HepG2 (cell line): ENCODE results near the gene ZNF207. TPM values are rescaled to one million over a fixed set of nuclear protein-coding genes. Genes with fewer than 3 reads are reported as not detected.
A peak's percentile ranks its signal among the peaks of the same experiment; 100 is the strongest.

Experiments
- GPN1 ChIP-seq: sonication (generic); formaldehyde crosslinking; IDR thresholded peaks from 2 replicates; pipeline ENCODE4 v1.5.1; 2020; ENCODE audit warnings: missing genetic modification reagents, borderline replicate concordance
- HNRNPUL1 ChIP-seq: fragments of 200-400 bp; formaldehyde crosslinking; IDR thresholded peaks from 2 replicates; pipeline ENCODE4 v1.6.1; 2017; ENCODE audit warnings: low read depth, mild to moderate bottlenecking, low read length, moderate library complexity
- MAF1 ChIP-seq: sonication (generic); formaldehyde crosslinking; IDR thresholded peaks from 2 replicates; pipeline ENCODE4 v1.5.0; 2020; ENCODE audit warnings: missing genetic modification reagents, borderline replicate concordance
- MED13 ChIP-seq: sonication (generic); formaldehyde crosslinking; IDR thresholded peaks from 2 replicates; pipeline ENCODE4 v1.5.0; 2020; ENCODE audit warnings: missing genetic modification reagents
- PRPF4 ChIP-seq: fragments of 200-400 bp; formaldehyde crosslinking; IDR thresholded peaks from 2 replicates; pipeline ENCODE4 v1.6.1; 2016; ENCODE audit warnings: low read length, low read depth; ENCODE audit not compliant: poor library complexity, severe bottlenecking
- RBAK ChIP-seq: sonication (generic); formaldehyde crosslinking; IDR thresholded peaks from 2 replicates; pipeline ENCODE4 v1.5.1; 2020; ENCODE audit warnings: mild to moderate bottlenecking, missing genetic modification reagents
- SIX1 ChIP-seq: sonication (generic); formaldehyde crosslinking; IDR thresholded peaks from 2 replicates; pipeline ENCODE4 v1.4.0; 2020; ENCODE audit warnings: missing genetic modification reagents, borderline replicate concordance
- STAG1 ChIP-seq: sonication (generic); formaldehyde crosslinking; IDR thresholded peaks from 2 replicates; pipeline ENCODE4 v1.4.0; 2020; ENCODE audit warnings: missing genetic modification reagents
- WIZ ChIP-seq: sonication (generic); formaldehyde crosslinking; IDR thresholded peaks from 2 replicates; pipeline ENCODE4 v1.5.1; 2020; ENCODE audit warnings: mild to moderate bottlenecking, missing genetic modification reagents
- ZNF33B ChIP-seq: sonication (generic); formaldehyde crosslinking; IDR thresholded peaks from 2 replicates; pipeline ENCODE4 v1.5.1; 2020; ENCODE audit warnings: mild to moderate bottlenecking, missing genetic modification reagents
- ZNF451 ChIP-seq: sonication (generic); formaldehyde crosslinking; IDR thresholded peaks from 2 replicates; pipeline ENCODE4 v1.5.0; 2020; ENCODE audit warnings: mild to moderate bottlenecking, missing genetic modification reagents
- ZNF543 ChIP-seq: sonication (generic); formaldehyde crosslinking; IDR thresholded peaks from 2 replicates; pipeline ENCODE4 v1.4.0; 2020; ENCODE audit warnings: mild to moderate bottlenecking, missing genetic modification reagents
- ZNF674 ChIP-seq: sonication (generic); formaldehyde crosslinking; IDR thresholded peaks from 2 replicates; pipeline ENCODE4 v1.5.0; 2020; ENCODE audit warnings: low read depth, mild to moderate bottlenecking, missing genetic modification reagents
- polyA plus RNA-seq, 8 experiments: library from polyadenylated mRNA; depleted of rRNA in 3 of 8; stranded (reverse) in 7 of 8; unstranded in 1 of 8; fragments of >200 nt; fragmentation: Illumina TruSeq in 4 of 8; extraction: Trizol in 4 of 8; gene quantifications; 2 replicates each; pipeline versions ENCODE4 v1.2.1 to v1.2.3, GENCODE V29; 2011 to 2016; ENCODE audit warnings: low read depth in 4 of 8, missing spikeins in 1 of 8, mixed read lengths in 1 of 8; ENCODE audit not compliant: insufficient read depth in 1 of 8
- total RNA-seq, 5 experiments: library from RNA; depleted of rRNA; stranded (reverse); fragments of >200 nt; fragmentation: Illumina TruSeq; extraction: Trizol; gene quantifications; 2 replicates each; pipeline ENCODE4 v1.2.3, GENCODE V29; 2016; ENCODE audit warnings: low read depth in 1 of 5
- TF ChIP-seq, protein P1 (sequence below): IDR thresholded peaks from 2 replicates; pipeline ENCODE4 v1.4.0; 2020; ENCODE audit warnings: mild to moderate bottlenecking, missing genetic modification reagents
- TF ChIP-seq, protein P2 (sequence below): sonication (generic); formaldehyde crosslinking; IDR thresholded peaks from 2 replicates; pipeline ENCODE4 v1.8.0; 2022; ENCODE audit warnings: missing genetic modification reagents, mild to moderate bottlenecking, inconsistent platforms, borderline replicate concordance
- TF ChIP-seq, protein P3 (sequence below): IDR thresholded peaks from 2 replicates; pipeline ENCODE4 v1.6.1; 2016
- TF ChIP-seq, protein P4 (sequence below): sonication (generic); formaldehyde crosslinking; IDR thresholded peaks from 2 replicates; pipeline ENCODE4 v1.4.0; 2020; ENCODE audit warnings: missing genetic modification reagents
- TF ChIP-seq, protein P5 (sequence below): IDR thresholded peaks from 2 replicates; pipeline ENCODE4 v1.6.1; 2016; ENCODE audit warnings: low read depth, control low read depth
- TF ChIP-seq, protein P6 (sequence below): sonication (generic); formaldehyde crosslinking; IDR thresholded peaks from 2 replicates; pipeline ENCODE4 v1.4.0; 2020; ENCODE audit warnings: missing genetic modification reagents

ZNF207 gene
- total and polyA plus RNA-seq, 2 of the 13 experiments (the other 11 are each of a cell fraction or from before 2014, with no cell fraction given) = 150 to 164 TPM

DNA sequence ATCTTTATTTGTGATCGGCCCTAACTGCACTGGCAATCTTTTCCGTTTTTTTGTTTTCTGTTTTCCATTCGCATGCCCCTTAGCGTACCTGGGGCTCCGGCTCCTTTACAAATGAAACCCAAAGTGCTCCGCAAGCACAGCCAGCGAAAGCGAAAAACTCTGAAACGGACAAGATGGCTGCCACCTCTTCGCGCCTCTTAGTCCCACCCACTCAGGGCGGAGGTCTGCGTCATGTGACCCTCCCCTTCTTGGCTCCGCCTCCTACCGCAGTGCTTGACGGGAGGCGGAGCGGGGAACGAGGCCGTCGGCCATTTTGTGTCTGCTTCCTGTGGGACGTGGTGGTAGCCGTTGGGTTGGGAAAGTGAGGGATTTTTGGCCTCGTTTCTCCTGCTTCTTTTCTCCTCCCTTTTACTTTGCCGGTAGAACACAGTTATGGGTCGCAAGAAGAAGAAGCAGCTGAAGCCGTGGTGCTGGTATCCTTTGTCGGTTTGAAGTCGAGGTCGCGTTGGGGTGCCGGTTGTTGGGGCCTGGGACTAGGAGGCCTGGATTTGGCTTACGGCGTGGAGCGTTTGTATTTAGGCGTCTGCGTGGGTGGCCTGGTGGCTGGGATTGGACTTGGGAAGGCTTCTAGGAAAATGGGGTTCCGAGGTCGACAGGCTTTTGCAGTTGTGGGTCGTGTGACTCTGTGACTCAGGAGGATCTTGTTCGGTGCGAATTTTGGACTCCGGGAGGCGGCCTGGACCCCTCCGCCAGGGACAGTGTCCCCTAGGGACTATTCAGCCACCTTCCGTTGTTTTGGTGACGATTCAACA is at the start of gene ZNF207 (continued):
- TF ChIP-seq, protein P1, sequence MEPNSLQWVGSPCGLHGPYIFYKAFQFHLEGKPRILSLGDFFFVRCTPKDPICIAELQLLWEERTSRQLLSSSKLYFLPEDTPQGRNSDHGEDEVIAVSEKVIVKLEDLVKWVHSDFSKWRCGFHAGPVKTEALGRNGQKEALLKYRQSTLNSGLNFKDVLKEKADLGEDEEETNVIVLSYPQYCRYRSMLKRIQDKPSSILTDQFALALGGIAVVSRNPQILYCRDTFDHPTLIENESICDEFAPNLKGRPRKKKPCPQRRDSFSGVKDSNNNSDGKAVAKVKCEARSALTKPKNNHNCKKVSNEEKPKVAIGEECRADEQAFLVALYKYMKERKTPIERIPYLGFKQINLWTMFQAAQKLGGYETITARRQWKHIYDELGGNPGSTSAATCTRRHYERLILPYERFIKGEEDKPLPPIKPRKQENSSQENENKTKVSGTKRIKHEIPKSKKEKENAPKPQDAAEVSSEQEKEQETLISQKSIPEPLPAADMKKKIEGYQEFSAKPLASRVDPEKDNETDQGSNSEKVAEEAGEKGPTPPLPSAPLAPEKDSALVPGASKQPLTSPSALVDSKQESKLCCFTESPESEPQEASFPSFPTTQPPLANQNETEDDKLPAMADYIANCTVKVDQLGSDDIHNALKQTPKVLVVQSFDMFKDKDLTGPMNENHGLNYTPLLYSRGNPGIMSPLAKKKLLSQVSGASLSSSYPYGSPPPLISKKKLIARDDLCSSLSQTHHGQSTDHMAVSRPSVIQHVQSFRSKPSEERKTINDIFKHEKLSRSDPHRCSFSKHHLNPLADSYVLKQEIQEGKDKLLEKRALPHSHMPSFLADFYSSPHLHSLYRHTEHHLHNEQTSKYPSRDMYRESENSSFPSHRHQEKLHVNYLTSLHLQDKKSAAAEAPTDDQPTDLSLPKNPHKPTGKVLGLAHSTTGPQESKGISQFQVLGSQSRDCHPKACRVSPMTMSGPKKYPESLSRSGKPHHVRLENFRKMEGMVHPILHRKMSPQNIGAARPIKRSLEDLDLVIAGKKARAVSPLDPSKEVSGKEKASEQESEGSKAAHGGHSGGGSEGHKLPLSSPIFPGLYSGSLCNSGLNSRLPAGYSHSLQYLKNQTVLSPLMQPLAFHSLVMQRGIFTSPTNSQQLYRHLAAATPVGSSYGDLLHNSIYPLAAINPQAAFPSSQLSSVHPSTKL = peak; percentile 47
- TF ChIP-seq GPN1 = no peak
- TF ChIP-seq ZNF33B (CRISPR knock-in tag) = 0 out of 2 replicates have a peak, but pooled peaks have one; percentile 65
- no peak for TF ChIP-seq HNRNPUL1
- TF ChIP-seq ZNF674 (CRISPR knock-in tag) = no peak
- TF ChIP-seq ZNF451 (CRISPR knock-in tag) = no peak
- no peak for TF ChIP-seq STAG1 (CRISPR knock-in tag)
- TF ChIP-seq, protein P2, sequence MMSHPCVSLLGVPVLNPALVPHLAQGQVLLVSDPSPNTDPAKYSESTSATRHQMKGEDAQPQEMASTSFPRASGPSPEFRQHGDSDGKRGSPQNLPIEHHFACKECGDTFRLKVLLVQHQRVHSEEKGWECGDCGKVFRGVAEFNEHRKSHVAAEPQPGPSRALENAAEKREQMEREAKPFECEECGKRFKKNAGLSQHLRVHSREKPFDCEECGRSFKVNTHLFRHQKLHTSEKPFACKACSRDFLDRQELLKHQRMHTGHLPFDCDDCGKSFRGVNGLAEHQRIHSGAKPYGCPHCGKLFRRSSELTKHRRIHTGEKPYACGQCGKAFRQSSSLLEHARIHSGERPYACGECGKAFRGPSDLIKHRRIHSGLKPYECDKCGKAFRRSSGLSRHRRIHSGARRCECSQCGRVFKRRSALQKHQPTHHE (CRISPR knock-in tag) = 0 out of 2 replicates have a peak, but pooled peaks have one; percentile 39
- no peak for TF ChIP-seq SIX1
- no peak for TF ChIP-seq ZNF543 (CRISPR knock-in tag)
- TF ChIP-seq, protein P3, sequence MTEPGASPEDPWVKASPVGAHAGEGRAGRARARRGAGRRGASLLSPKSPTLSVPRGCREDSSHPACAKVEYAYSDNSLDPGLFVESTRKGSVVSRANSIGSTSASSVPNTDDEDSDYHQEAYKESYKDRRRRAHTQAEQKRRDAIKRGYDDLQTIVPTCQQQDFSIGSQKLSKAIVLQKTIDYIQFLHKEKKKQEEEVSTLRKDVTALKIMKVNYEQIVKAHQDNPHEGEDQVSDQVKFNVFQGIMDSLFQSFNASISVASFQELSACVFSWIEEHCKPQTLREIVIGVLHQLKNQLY = peak; percentile 56; the same call in 1 of the 2 replicates
- no peak for TF ChIP-seq RBAK
- TF ChIP-seq MED13 (CRISPR knock-in tag) = peak; percentile 83; the same call in 1 of the 2 replicates
- 0 out of 2 replicates have a peak, but pooled peaks have one; percentile 48 for TF ChIP-seq MAF1
- TF ChIP-seq, protein P4, sequence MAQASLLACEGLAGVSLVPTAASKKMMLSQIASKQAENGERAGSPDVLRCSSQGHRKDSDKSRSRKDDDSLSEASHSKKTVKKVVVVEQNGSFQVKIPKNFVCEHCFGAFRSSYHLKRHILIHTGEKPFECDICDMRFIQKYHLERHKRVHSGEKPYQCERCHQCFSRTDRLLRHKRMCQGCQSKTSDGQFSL (CRISPR knock-in tag) = no peak
- TF ChIP-seq, protein P5, sequence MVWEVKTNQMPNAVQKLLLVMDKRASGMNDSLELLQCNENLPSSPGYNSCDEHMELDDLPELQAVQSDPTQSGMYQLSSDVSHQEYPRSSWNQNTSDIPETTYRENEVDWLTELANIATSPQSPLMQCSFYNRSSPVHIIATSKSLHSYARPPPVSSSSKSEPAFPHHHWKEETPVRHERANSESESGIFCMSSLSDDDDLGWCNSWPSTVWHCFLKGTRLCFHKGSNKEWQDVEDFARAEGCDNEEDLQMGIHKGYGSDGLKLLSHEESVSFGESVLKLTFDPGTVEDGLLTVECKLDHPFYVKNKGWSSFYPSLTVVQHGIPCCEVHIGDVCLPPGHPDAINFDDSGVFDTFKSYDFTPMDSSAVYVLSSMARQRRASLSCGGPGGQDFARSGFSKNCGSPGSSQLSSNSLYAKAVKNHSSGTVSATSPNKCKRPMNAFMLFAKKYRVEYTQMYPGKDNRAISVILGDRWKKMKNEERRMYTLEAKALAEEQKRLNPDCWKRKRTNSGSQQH = no peak; the same call in 1 of the 2 replicates
- no peak for TF ChIP-seq PRPF4
- TF ChIP-seq, protein P6, sequence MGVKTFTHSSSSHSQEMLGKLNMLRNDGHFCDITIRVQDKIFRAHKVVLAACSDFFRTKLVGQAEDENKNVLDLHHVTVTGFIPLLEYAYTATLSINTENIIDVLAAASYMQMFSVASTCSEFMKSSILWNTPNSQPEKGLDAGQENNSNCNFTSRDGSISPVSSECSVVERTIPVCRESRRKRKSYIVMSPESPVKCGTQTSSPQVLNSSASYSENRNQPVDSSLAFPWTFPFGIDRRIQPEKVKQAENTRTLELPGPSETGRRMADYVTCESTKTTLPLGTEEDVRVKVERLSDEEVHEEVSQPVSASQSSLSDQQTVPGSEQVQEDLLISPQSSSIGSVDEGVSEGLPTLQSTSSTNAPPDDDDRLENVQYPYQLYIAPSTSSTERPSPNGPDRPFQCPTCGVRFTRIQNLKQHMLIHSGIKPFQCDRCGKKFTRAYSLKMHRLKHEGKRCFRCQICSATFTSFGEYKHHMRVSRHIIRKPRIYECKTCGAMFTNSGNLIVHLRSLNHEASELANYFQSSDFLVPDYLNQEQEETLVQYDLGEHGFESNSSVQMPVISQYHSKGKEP (CRISPR knock-in tag) = no peak; the same call in 1 of the 2 replicates
- TF ChIP-seq WIZ = no peak
